PC-3 (cell line): ENCODE data around the gene SLC2A13. TPM values are rescaled to one million over a fixed set of nuclear protein-coding genes. Genes with fewer than 3 reads are reported as not detected.

Experiments used
- ATAC-seq: fragments of 200-7000 bp; cut with Tn5 transposase; 2 replicates; pipeline ENCODE4 v1.9.1; 2020; ENCODE audit warnings: mild to moderate bottlenecking, moderate library complexity
- BruUV-seq: library from RNA; stranded (reverse); fragments of 400-500 nt; replicated peaks from 2 replicates; lab custom pipeline; 2021; lab: Mats Ljungman, UMichigan
- CTCF ChIA-PET: fragments of 300-600 bp; sonication (Branson Sonifier 250); formaldehyde crosslinking; loops from one replicate; lab custom pipeline; 2022; ENCODE audit warnings: antibody characterized with exemption; lab: Charles Lee
- POLR2A ChIA-PET: fragments of 300-600 bp; sonication (Branson Sonifier 250); formaldehyde crosslinking; loops from one replicate; lab custom pipeline; 2022; ENCODE audit warnings: antibody characterized with exemption; ENCODE audit not compliant: unreplicated experiment; lab: Charles Lee
- DNase-seq: peaks from one replicate; pipeline ENCODE4 v3.0.0-alpha.2; 2015
- H2AFZ ChIP-seq: fragments of 300-600 bp; sonication (generic); 2 replicates; pipeline ENCODE4 v1.6.0; 2016; ENCODE audit warnings: antibody characterized with exemption, low read length
- H3F3A ChIP-seq: fragments of 300-600 bp; sonication (generic); one replicate; pipeline ENCODE4 v1.6.0; 2017; ENCODE audit warnings: antibody characterized with exemption, low read length, control low read depth, mild to moderate bottlenecking; ENCODE audit not compliant: unreplicated experiment
- H3K27ac ChIP-seq: fragments of 300-600 bp; sonication (generic); 2 replicates; pipeline ENCODE4 v1.5.1; 2016; ENCODE audit warnings: mild to moderate bottlenecking, low read length
- H3K27me3 ChIP-seq: fragments of 300-600 bp; sonication (generic); 2 replicates; pipeline ENCODE4 v1.6.1; 2016; ENCODE audit warnings: low read length, mixed read lengths
- H3K36me3 ChIP-seq: fragments of 300-600 bp; sonication (generic); 2 replicates; pipeline ENCODE4 v1.6.1; 2016; ENCODE audit warnings: low read depth, mixed run types, low read length, mixed read lengths
- H3K4me1 ChIP-seq: fragments of 300-600 bp; sonication (generic); 2 replicates; pipeline ENCODE4 v1.5.1; 2016; ENCODE audit warnings: low read length; ENCODE audit not compliant: insufficient read depth
- H3K4me2 ChIP-seq: fragments of 300-600 bp; sonication (generic); 2 replicates; pipeline ENCODE4 v1.6.0; 2016; ENCODE audit warnings: low read length
- H3K4me3 ChIP-seq: fragments of 300-600 bp; sonication (generic); 2 replicates; pipeline ENCODE4 v1.5.1; 2016; ENCODE audit warnings: mild to moderate bottlenecking, low read length, mixed read lengths
- H3K79me2 ChIP-seq: fragments of 300-600 bp; sonication (generic); 2 replicates; pipeline ENCODE4 v1.6.1; 2017; ENCODE audit warnings: low read length, mixed read lengths
- H3K9ac ChIP-seq: fragments of 300-600 bp; sonication (generic); 2 replicates; pipeline ENCODE4 v1.6.0; 2016; ENCODE audit warnings: mild to moderate bottlenecking, low read length
- H3K9me2 ChIP-seq: fragments of 300-600 bp; sonication (generic); replicated peaks from 2 replicates; pipeline ENCODE4 v1.6.1; 2016; ENCODE audit warnings: mixed run types, low read length, mixed read lengths
- H3K9me3 ChIP-seq: fragments of 300-600 bp; sonication (generic); 2 replicates; pipeline ENCODE4 v1.6.1; 2016; ENCODE audit warnings: low read length, mixed read lengths
- H4K20me1 ChIP-seq: fragments of 300-600 bp; sonication (generic); 2 replicates; pipeline ENCODE4 v1.6.1; 2016; ENCODE audit warnings: low read length, mixed read lengths
- CTCF ChIP-seq: fragments of 300-600 bp; sonication (generic); conservative IDR thresholded peaks from 2 replicates; pipeline ENCODE4 v1.5.1; 2017; ENCODE audit warnings: antibody characterized with exemption, low read depth, mild to moderate bottlenecking, low read length
- EZH2 ChIP-seq: fragments of 300-600 bp; sonication (generic); IDR thresholded peaks from one replicate; pipeline ENCODE4 v1.6.1; 2017; ENCODE audit warnings: antibody characterized with exemption, mild to moderate bottlenecking, low read length; ENCODE audit not compliant: unreplicated experiment
- EZH2phosphoT487 ChIP-seq: fragments of 300-600 bp; sonication (generic); IDR thresholded peaks from 2 replicates; pipeline ENCODE4 v1.6.1; 2018; ENCODE audit warnings: mild to moderate bottlenecking, antibody characterized with exemption, low read length, borderline replicate concordance
- intact Hi-C: fragments of 100-400 bp; cut with micrococcal nuclease; formaldehyde crosslinking; loops from 2 replicates; pipeline ENCODE4 v1.9.0; 2023
- total RNA-seq: library from RNA; depleted of rRNA; stranded (reverse); fragments of >200 nt; gene quantifications from 2 replicates; pipeline ENCODE4 v1.2.3, GENCODE V29; 2014

Gene SLC2A13
- total RNA-seq, 1 experiment from 2014 or later, result 3.4 TPM

- H3K9ac ChIP-seq, result no peak overlapping the region
- no peaks in the 10 kb centered on the region for H3K4me1 ChIP-seq
- peaks cover 10% of the 10 kb centered on the region; the same call in 1 of the 2 replicates for H3K27me3 ChIP-seq
- TF ChIP-seq EZH2, result no peak
- no peak for TF ChIP-seq EZH2phosphoT487
- TF ChIP-seq CTCF, result no peak
- no peaks in the 10 kb centered on the region for H3K36me3 ChIP-seq
- ATAC-seq (no peak), DNase-seq (no peak)
- no peak overlapping the region for H2AFZ ChIP-seq
- H3K9me2 ChIP-seq, result no peaks in the 10 kb centered on the region
- no peaks in the 10 kb centered on the region for H3F3A ChIP-seq
- no peak overlapping the region for H3K27ac ChIP-seq
- H3K4me3 ChIP-seq, result no peak overlapping the region
- CTCF ChIA-PET, result no interaction called here
- no TSS peak for BruUV-seq
- no peak overlapping the region for H3K4me2 ChIP-seq
- POLR2A ChIA-PET, result no interaction called here
- H4K20me1 ChIP-seq, result no peaks in the 10 kb centered on the region
- H3K79me2 ChIP-seq, result no peaks in the 10 kb centered on the region
- no peaks in the 10 kb centered on the region for H3K9me3 ChIP-seq
- intact Hi-C loops, result no loop called here
Measured at GRCh38 chr12:40117818-40118217, 11.9 kb upstream of the SLC2A13 start.

GRCh38 chr12:40110586-40110985, 4.7 kb upstream of the SLC2A13 start:
- TF ChIP-seq EZH2 (no peak), CTCF (no peak), EZH2phosphoT487 (no peak)
- H3F3A ChIP-seq, result no peaks in the 10 kb centered on the region
- H3K36me3 ChIP-seq, result no peaks in the 10 kb centered on the region
- POLR2A ChIA-PET, result no interaction called here
- 0 out of 2 replicates have a peak, but pooled peaks cover 4% of the 10 kb centered on the region for H3K4me1 ChIP-seq
- H4K20me1 ChIP-seq, result no peaks in the 10 kb centered on the region
- H3K9me2 ChIP-seq, result no peaks in the 10 kb centered on the region
- DNase-seq (no peak), ATAC-seq (no peak)
- H3K4me3 ChIP-seq, result no peak overlapping the region
- intact Hi-C loops, result no loop called here
- no peaks in the 10 kb centered on the region for H3K9me3 ChIP-seq
- no peaks in the 10 kb centered on the region for H3K27me3 ChIP-seq
- no peaks in the 10 kb centered on the region for H3K79me2 ChIP-seq
- H3K27ac ChIP-seq, result no peak overlapping the region
- H3K4me2 ChIP-seq, result no peak overlapping the region
- CTCF ChIA-PET, result no interaction called here
- H3K9ac ChIP-seq, result no peak overlapping the region
- H2AFZ ChIP-seq, result no peak overlapping the region
- BruUV-seq, result no TSS peak

- H3K9ac ChIP-seq, result no peak overlapping the region
- H3K79me2 ChIP-seq, result no peaks in the 10 kb centered on the region
- H3K4me2 ChIP-seq, result peak overlapping the region; percentile 80
- H3K4me1 ChIP-seq, result 0 out of 2 replicates have a peak, but pooled peaks cover 4% of the 10 kb centered on the region
- ChIA-PET POLR2A (no interaction called here), CTCF (interaction anchor here (3.1 kb wide), 1 partner anchor 97 kb away, joined by 19 read pairs; no protein-coding TSS in a partner anchor)
- no peaks in the 10 kb centered on the region for H4K20me1 ChIP-seq
- no peaks in the 10 kb centered on the region for H3K9me3 ChIP-seq
- no TSS peak for BruUV-seq
- H3K27ac ChIP-seq, result no peak overlapping the region
- H3K36me3 ChIP-seq, result no peaks in the 10 kb centered on the region
- no peak for DNase-seq
- H3F3A ChIP-seq, result no peaks in the 10 kb centered on the region
- intact Hi-C loops, result loop anchor here (1.0 to 2.0 kb wide), 5 partner anchors 53 to 343 kb away; no protein-coding TSS in a partner anchor
- H2AFZ ChIP-seq, result peak overlapping the region; percentile 95
- TF ChIP-seq EZH2, result no peak
- no peak for TF ChIP-seq CTCF
- H3K4me3 ChIP-seq, result peak overlapping the region; percentile 80; the same call in 1 of the 2 replicates
- H3K9me2 ChIP-seq, result no peaks in the 10 kb centered on the region
- ATAC-seq, result no peak
- H3K27me3 ChIP-seq, result no peaks in the 10 kb centered on the region
Measured at GRCh38 chr12:40107803-40108620, 2.1 kb upstream of the SLC2A13 start.
